Hepatocyte (in vitro differentiated cells): ENCODE results near the gene PSD2. TPM values are rescaled to one million over a fixed set of nuclear protein-coding genes. Genes with fewer than 3 reads are reported as not detected.

ENCODE experiments used
- DNase-seq: peaks from one replicate; pipeline ENCODE4 v3.0.0-alpha.2; 2016; ENCODE audit warnings: low spot score
- H2AFZ ChIP-seq: fragments of 200-600 bp; sonication (generic); 2 replicates; pipeline ENCODE4 v1.6.0; 2016; ENCODE audit warnings: antibody characterized with exemption, mild to moderate bottlenecking
- H3K27ac ChIP-seq: fragments of 200-600 bp; sonication (generic); 2 replicates; pipeline ENCODE4 v1.5.1; 2016; ENCODE audit warnings: mild to moderate bottlenecking
- H3K27me3 ChIP-seq: fragments of 200-600 bp; sonication (generic); 2 replicates; pipeline ENCODE4 v1.6.1; 2016
- H3K36me3 ChIP-seq: fragments of 200-600 bp; sonication (generic); replicated peaks from 2 replicates; pipeline ENCODE4 v1.5.1; 2016; ENCODE audit warnings: low read depth; ENCODE audit not compliant: insufficient read depth
- H3K4me1 ChIP-seq: fragments of 200-600 bp; sonication (generic); 2 replicates; pipeline ENCODE4 v1.5.1; 2016; ENCODE audit warnings: mild to moderate bottlenecking, moderate library complexity; ENCODE audit not compliant: insufficient read depth
- H3K4me2 ChIP-seq: fragments of 200-600 bp; sonication (generic); 2 replicates; pipeline ENCODE4 v1.6.0; 2016
- H3K4me3 ChIP-seq: fragments of 200-600 bp; sonication (generic); 2 replicates; pipeline ENCODE4 v1.5.1; 2016; ENCODE audit warnings: mild to moderate bottlenecking
- H3K79me2 ChIP-seq: fragments of 200-600 bp; sonication (generic); 2 replicates; pipeline ENCODE4 v1.6.0; 2017; ENCODE audit warnings: mild to moderate bottlenecking
- H3K9me2 ChIP-seq: fragments of 200-600 bp; sonication (generic); replicated peaks from 2 replicates; pipeline ENCODE4 v1.6.0; 2017; ENCODE audit warnings: mild to moderate bottlenecking; ENCODE audit not compliant: insufficient read depth
- H3K9me3 ChIP-seq: fragments of 200-600 bp; sonication (generic); 2 replicates; pipeline ENCODE4 v1.5.1; 2016; ENCODE audit warnings: low read depth, mild to moderate bottlenecking
- H4K20me1 ChIP-seq: fragments of 200-600 bp; sonication (generic); 2 replicates; pipeline ENCODE4 v1.6.0; 2016; ENCODE audit warnings: mild to moderate bottlenecking; ENCODE audit not compliant: insufficient read depth, poor library complexity, severe bottlenecking
- CTCF ChIP-seq: fragments of 200-600 bp; sonication (generic); IDR thresholded peaks from 2 replicates; pipeline ENCODE4 v1.5.1; 2016; ENCODE audit warnings: antibody characterized with exemption, mild to moderate bottlenecking; ENCODE audit not compliant: poor library complexity
- EZH2 ChIP-seq: fragments of 200-600 bp; sonication (generic); IDR thresholded peaks from 2 replicates; pipeline ENCODE4 v1.6.1; 2016; ENCODE audit warnings: antibody characterized with exemption, mild to moderate bottlenecking, borderline replicate concordance
- EZH2phosphoT487 ChIP-seq: fragments of 200-600 bp; sonication (generic); IDR thresholded peaks from one replicate; pipeline ENCODE4 v1.6.1; 2018; ENCODE audit warnings: antibody characterized with exemption, mild to moderate bottlenecking, low read depth, moderate library complexity; ENCODE audit not compliant: unreplicated experiment, severe bottlenecking
- WGBS: methylation state at CpG from one replicate; pipeline ENCODE4 v1.1.6; 2016; ENCODE audit warnings: low lambda C conversion rate; ENCODE audit errors: missing lambda C conversion rate; 5-methylcytosine and 5-hydroxymethylcytosine counted together
- polyA plus RNA-seq: library from polyadenylated mRNA; unstranded; fragments of >200 nt; fragmentation: Nextera tagmentation; extraction: Ambion mirVana; gene quantifications from 2 replicates; pipeline ENCODE4 v1.2.1, GENCODE V29; 2016
- total RNA-seq: library from RNA; depleted of rRNA; stranded (reverse); fragments of >200 nt; gene quantifications from 2 replicates; pipeline ENCODE4 v1.2.3, GENCODE V29; 2014

Gene PSD2
- total and polyA plus RNA-seq, 2 experiments from 2014 or later, result not detected

GRCh38 chr5:139814704-139815280 lies 19.2 kb downstream of the PSD2 start:
- Histone ChIP-seq H2AFZ (no peak overlapping the region), H3K36me3 (no peaks in the 10 kb centered on the region), H3K27me3 (peaks cover 7% of the 10 kb centered on the region), H3K27ac (no peak overlapping the region), H3K4me3 (no peak overlapping the region), H3K9me3 (no peaks in the 10 kb centered on the region), H4K20me1 (no peaks in the 10 kb centered on the region), H3K4me1 (no peaks in the 10 kb centered on the region), H3K79me2 (no peaks in the 10 kb centered on the region), H3K9me2 (no peaks in the 10 kb centered on the region), H3K4me2 (no peak overlapping the region)
- TF ChIP-seq EZH2 (no peak), CTCF (no peak), EZH2phosphoT487 (no peak)
- 86% methylated on average over 10 of the region's 11 CpGs for WGBS
- no peak for DNase-seq

GRCh38 chr5:139816566-139816965 lies 21.0 kb downstream of the PSD2 start:
- Histone ChIP-seq H3K9me2 (no peaks in the 10 kb centered on the region), H3K9me3 (no peaks in the 10 kb centered on the region), H4K20me1 (no peaks in the 10 kb centered on the region), H3K79me2 (no peaks in the 10 kb centered on the region), H3K4me3 (no peak overlapping the region), H3K36me3 (no peaks in the 10 kb centered on the region), H3K27me3 (peaks cover 7% of the 10 kb centered on the region), H2AFZ (no peak overlapping the region), H3K4me1 (no peaks in the 10 kb centered on the region), H3K27ac (no peak overlapping the region), H3K4me2 (no peak overlapping the region)
- WGBS, result 81% methylated on average over 9 of the region's 12 CpGs
- no peak for TF ChIP-seq EZH2phosphoT487
- TF ChIP-seq CTCF, result no peak
- no peak for TF ChIP-seq EZH2
- DNase-seq, result no peak

- WGBS, result 90% methylated on average over 8 of the region's 8 CpGs
- no peak for DNase-seq
- H3K4me3 ChIP-seq, result no peak overlapping the region
- H3K79me2 ChIP-seq, result no peaks in the 10 kb centered on the region
- no peak overlapping the region for H3K27ac ChIP-seq
- no peaks in the 10 kb centered on the region for H3K4me1 ChIP-seq
- no peak overlapping the region for H2AFZ ChIP-seq
- H3K36me3 ChIP-seq, result no peaks in the 10 kb centered on the region
- H3K4me2 ChIP-seq, result no peak overlapping the region
- TF ChIP-seq CTCF (no peak), EZH2 (no peak), EZH2phosphoT487 (no peak)
- H3K9me2 ChIP-seq, result no peaks in the 10 kb centered on the region
- H3K27me3 ChIP-seq, result peaks cover 7% of the 10 kb centered on the region
- H4K20me1 ChIP-seq, result no peaks in the 10 kb centered on the region
- H3K9me3 ChIP-seq, result no peaks in the 10 kb centered on the region
These were observed 21.8 kb downstream of the PSD2 start for GRCh38 chr5:139817362-139817761.

- no peaks in the 10 kb centered on the region for H3K9me3 ChIP-seq
- no peaks in the 10 kb centered on the region for H3K9me2 ChIP-seq
- H4K20me1 ChIP-seq, result no peaks in the 10 kb centered on the region
- H3K4me2 ChIP-seq, result no peak overlapping the region
- peaks cover 7% of the 10 kb centered on the region for H3K27me3 ChIP-seq
- 85% methylated on average over 3 of the region's 3 CpGs for WGBS
- no peak overlapping the region for H3K4me3 ChIP-seq
- H3K79me2 ChIP-seq, result no peaks in the 10 kb centered on the region
- no peak overlapping the region for H2AFZ ChIP-seq
- TF ChIP-seq EZH2phosphoT487 (no peak), EZH2 (no peak), CTCF (no peak)
- H3K27ac ChIP-seq, result no peak overlapping the region
- DNase-seq, result no peak
- no peaks in the 10 kb centered on the region for H3K36me3 ChIP-seq
- H3K4me1 ChIP-seq, result no peaks in the 10 kb centered on the region
These were observed 22.4 kb downstream of the PSD2 start for GRCh38 chr5:139817970-139818369.
